ENCODE measurements around the gene TST. TPM values are rescaled to one million over a fixed set of nuclear protein-coding genes. Genes with fewer than 3 reads are reported as not detected.

The TST gene
- total RNA-seq, 1 donor from 2014 or later: 21.5 TPM

GRCh38 chr22:37058917-37059701 lies 39.9 kb upstream of the TST start:
- peaks cover 3% of the 10 kb centered on the region for H3K27me3 Mint-ChIP-seq (ENCODE audit: insufficient read depth, low read depth)

GRCh38 chr22:37057796-37058510 lies 38.7 kb upstream of the TST start:
- H3K9me3 Mint-ChIP-seq: no peaks in the 10 kb centered on the region
- Histone ChIP-seq H4K20me1 (ENCODE audit: low read depth) (no peaks in the 10 kb centered on the region), H3K36me3 (no peaks in the 10 kb centered on the region), H3K27ac (no peak overlapping the region), H3K27me3 (no peaks in the 10 kb centered on the region), H3K4me1 (no peaks in the 10 kb centered on the region), H3K4me3 (no peak overlapping the region), H3K79me2 (ENCODE audit: low read depth) (no peaks in the 10 kb centered on the region), H3K9me3 (ENCODE audit: low read depth) (no peaks in the 10 kb centered on the region), H3K9ac (no peak overlapping the region), H2AFZ (replicated peaks) (no peak overlapping the region), H3K4me2 (no peak overlapping the region), H3F3A (ENCODE audit: low read depth) (no peaks in the 10 kb centered on the region)
- peaks cover 7% of the 10 kb centered on the region for H3K36me3 Mint-ChIP-seq
- DNase-seq (ENCODE audit: low spot score): no peak
- no peak overlapping the region for H3K27ac Mint-ChIP-seq
- no peak overlapping the region for H3K4me3 Mint-ChIP-seq
- no peak for TF ChIP-seq EZH2phosphoT487 (IDR thresholded peaks at IDR 0.05)
- TF ChIP-seq EZH2 (IDR thresholded peaks at IDR 0.05): no peak
- TF ChIP-seq CTCF (IDR thresholded peaks at IDR 0.05): no peak
- peaks cover 7% of the 10 kb centered on the region for H3K4me1 Mint-ChIP-seq
- H3K27me3 Mint-ChIP-seq (ENCODE audit: insufficient read depth, low read depth): no peaks in the 10 kb centered on the region

More at GRCh38 chr22:37058917-37059701, 39.9 kb upstream of the TST start:
- TF ChIP-seq EZH2phosphoT487 (IDR thresholded peaks at IDR 0.05): no peak
- no peak for TF ChIP-seq EZH2 (IDR thresholded peaks at IDR 0.05)
- TF ChIP-seq CTCF (IDR thresholded peaks at IDR 0.05): no peak
- no peaks in the 10 kb centered on the region for H3F3A ChIP-seq (ENCODE audit: low read depth)
- Mint-ChIP-seq H3K4me1 (peaks cover 2% of the 10 kb centered on the region), H3K4me3 (no peak overlapping the region), H3K9me3 (no peaks in the 10 kb centered on the region), H3K27ac (no peak overlapping the region), H3K36me3 (peaks cover 7% of the 10 kb centered on the region)
- H3K4me1 ChIP-seq: no peaks in the 10 kb centered on the region
- H3K4me3 ChIP-seq: no peak overlapping the region
- no peak overlapping the region for H3K9ac ChIP-seq
- H3K4me2 ChIP-seq: no peak overlapping the region
- H2AFZ ChIP-seq (replicated peaks): no peak overlapping the region
- no peak overlapping the region for H3K27ac ChIP-seq
- no peaks in the 10 kb centered on the region for H3K9me3 ChIP-seq (ENCODE audit: low read depth)
- no peaks in the 10 kb centered on the region for H4K20me1 ChIP-seq (ENCODE audit: low read depth)
- H3K27me3 ChIP-seq: no peaks in the 10 kb centered on the region
- H3K36me3 ChIP-seq: no peaks in the 10 kb centered on the region
- H3K79me2 ChIP-seq (ENCODE audit: low read depth): no peaks in the 10 kb centered on the region
- DNase-seq (ENCODE audit: low spot score): no peak

GRCh38 chr22:37057226-37057625 lies 38.0 kb upstream of the TST start:
- peak overlapping the region; percentile 78 for H3K27ac Mint-ChIP-seq
- no peak overlapping the region for H3K9ac ChIP-seq
- no peaks in the 10 kb centered on the region for H3K79me2 ChIP-seq (ENCODE audit: low read depth)
- H3K9me3 ChIP-seq (ENCODE audit: low read depth): no peaks in the 10 kb centered on the region
- H3F3A ChIP-seq (ENCODE audit: low read depth): peaks cover 2% of the 10 kb centered on the region
- DNase-seq (ENCODE audit: low spot score): no peak
- peaks cover 7% of the 10 kb centered on the region for H3K36me3 Mint-ChIP-seq
- no peak overlapping the region for H3K4me2 ChIP-seq
- no peak overlapping the region for H2AFZ ChIP-seq (replicated peaks)
- H3K4me1 Mint-ChIP-seq: peaks cover 15% of the 10 kb centered on the region
- no peak overlapping the region for H3K27ac ChIP-seq
- H3K36me3 ChIP-seq: no peaks in the 10 kb centered on the region
- peak overlapping the region; percentile 21 for H3K4me3 Mint-ChIP-seq
- H3K27me3 Mint-ChIP-seq (ENCODE audit: insufficient read depth, low read depth): no peaks in the 10 kb centered on the region
- no peaks in the 10 kb centered on the region for H3K9me3 Mint-ChIP-seq
- TF ChIP-seq EZH2phosphoT487 (IDR thresholded peaks at IDR 0.05) (no peak), CTCF (IDR thresholded peaks at IDR 0.05) (no peak), EZH2 (IDR thresholded peaks at IDR 0.05) (no peak)
- peaks cover 3% of the 10 kb centered on the region for H3K4me1 ChIP-seq
- peaks cover 3% of the 10 kb centered on the region for H4K20me1 ChIP-seq (ENCODE audit: low read depth)
- H3K27me3 ChIP-seq: no peaks in the 10 kb centered on the region
- H3K4me3 ChIP-seq: no peak overlapping the region
